ENCODE results near the gene UNC119. TPM values are rescaled to one million over a fixed set of nuclear protein-coding genes. Genes with fewer than 3 reads are reported as not detected.

UNC119 gene
- total RNA-seq, 1 experiment from 2014 or later, result 13.0 TPM

- CTCF ChIA-PET, result interaction anchor here (0.6 kb wide), 1 partner anchor 53 kb away, joined by 8 read pairs; no protein-coding TSS in a partner anchor
- DNase-seq, result no peak
- Mint-ChIP-seq H3K27ac (ENCODE audit: unreplicated experiment) (no peak overlapping the region), H3K36me3 (ENCODE audit: insufficient read depth, unreplicated experiment) (peaks cover 6% of the 10 kb centered on the region), H3K4me1 (ENCODE audit: low read depth, unreplicated experiment) (peaks cover 7% of the 10 kb centered on the region), H3K9me3 (ENCODE audit: low read depth, unreplicated experiment) (no peaks in the 10 kb centered on the region), H3K4me3 (ENCODE audit: low read depth, unreplicated experiment) (no peak overlapping the region), H3K27me3 (ENCODE audit: unreplicated experiment) (peaks cover 32% of the 10 kb centered on the region)
- no peak for TF ChIP-seq CTCF (IDR thresholded peaks at IDR 0.05; ENCODE audit: unreplicated experiment)
- BruUV-seq (replicated peaks), result no TSS peak
- intact Hi-C loops (cut with micrococcal nuclease; ENCODE audit: unreplicated experiment), result no loop called here
Measured at GRCh38 chr17:28501421-28502284, 50.8 kb downstream of the UNC119 start.

- Mint-ChIP-seq H3K4me3 (ENCODE audit: low read depth, unreplicated experiment) (no peak overlapping the region), H3K9me3 (ENCODE audit: low read depth, unreplicated experiment) (no peaks in the 10 kb centered on the region), H3K27me3 (ENCODE audit: unreplicated experiment) (peaks cover 24% of the 10 kb centered on the region), H3K4me1 (ENCODE audit: low read depth, unreplicated experiment) (peaks cover 7% of the 10 kb centered on the region), H3K27ac (ENCODE audit: unreplicated experiment) (no peak overlapping the region), H3K36me3 (ENCODE audit: insufficient read depth, unreplicated experiment) (peaks cover 7% of the 10 kb centered on the region)
- no peak for DNase-seq
- CTCF ChIA-PET, result interaction anchor here (0.6 kb wide), 1 partner anchor 54 kb away, joined by 8 read pairs; no protein-coding TSS in a partner anchor
- intact Hi-C loops (cut with micrococcal nuclease; ENCODE audit: unreplicated experiment), result no loop called here
- BruUV-seq (replicated peaks), result no TSS peak
- no peak for TF ChIP-seq CTCF (IDR thresholded peaks at IDR 0.05; ENCODE audit: unreplicated experiment)
Measured at GRCh38 chr17:28500712-28501379, 51.6 kb downstream of the UNC119 start.

GRCh38 chr17:28499684-28500357 is 52.6 kb downstream of the UNC119 start:
- H3K4me1 Mint-ChIP-seq (ENCODE audit: low read depth, unreplicated experiment), result peaks cover 7% of the 10 kb centered on the region
- BruUV-seq (replicated peaks), result no TSS peak
- H3K27me3 Mint-ChIP-seq (ENCODE audit: unreplicated experiment), result peaks cover 14% of the 10 kb centered on the region
- DNase-seq, result no peak
- H3K9me3 Mint-ChIP-seq (ENCODE audit: low read depth, unreplicated experiment), result no peaks in the 10 kb centered on the region
- H3K27ac Mint-ChIP-seq (ENCODE audit: unreplicated experiment), result no peak overlapping the region
- TF ChIP-seq CTCF (IDR thresholded peaks at IDR 0.05; ENCODE audit: unreplicated experiment), result no peak
- intact Hi-C loops (cut with micrococcal nuclease; ENCODE audit: unreplicated experiment), result no loop called here
- H3K36me3 Mint-ChIP-seq (ENCODE audit: insufficient read depth, unreplicated experiment), result peaks cover 10% of the 10 kb centered on the region
- H3K4me3 Mint-ChIP-seq (ENCODE audit: low read depth, unreplicated experiment), result no peak overlapping the region
- CTCF ChIA-PET, result no interaction called here

- Mint-ChIP-seq H3K27ac (ENCODE audit: unreplicated experiment) (no peak overlapping the region), H3K4me1 (ENCODE audit: low read depth, unreplicated experiment) (peaks cover 7% of the 10 kb centered on the region), H3K27me3 (ENCODE audit: unreplicated experiment) (peaks cover 9% of the 10 kb centered on the region), H3K9me3 (ENCODE audit: low read depth, unreplicated experiment) (no peaks in the 10 kb centered on the region), H3K4me3 (ENCODE audit: low read depth, unreplicated experiment) (no peak overlapping the region), H3K36me3 (ENCODE audit: insufficient read depth, unreplicated experiment) (peaks cover 10% of the 10 kb centered on the region)
- TF ChIP-seq CTCF (IDR thresholded peaks at IDR 0.05; ENCODE audit: unreplicated experiment), result no peak
- no TSS peak for BruUV-seq (replicated peaks)
- intact Hi-C loops (cut with micrococcal nuclease; ENCODE audit: unreplicated experiment), result no loop called here
- DNase-seq, result no peak
- CTCF ChIA-PET, result no interaction called here
Measured at GRCh38 chr17:28499364-28499664, 53.1 kb downstream of the UNC119 start.

All from Calu3 (cell line).